Measurements from ENCODE around the gene CUTA. TPM values are rescaled to one million over a fixed set of nuclear protein-coding genes. Genes with fewer than 3 reads are reported as not detected.

The CUTA gene
- total RNA-seq = 73.2 TPM

GRCh38 chr6:33417903-33418689, at the start of gene CUTA:
Gene CUTA (minus strand): TSS chr6:33418107. CDS start chr6:33418000, 107 bp downstream.
- DNase-seq (ENCODE audit: extremely low spot score in 2 of 2) = peak; percentile 100
- H3K27me3 ChIP-seq = no peaks in the 10 kb centered on the region
- peak within 1 kb of the TSS; percentile 60 to 71 for H3K4me3 ChIP-seq
- intact Hi-C loops (cut with DNase I) = loop anchor here (5.0 kb wide), 1 partner anchor 101 kb away; the partner anchor contains the start of gene ZBTB22
- H3K36me3 ChIP-seq = peaks cover 0 to 23% of the 10 kb centered on the region in 2 donors
- TF ChIP-seq CTCF (IDR thresholded peaks at IDR 0.05) (peak; percentile 24 to 42 (median 37)), POLR2A (IDR thresholded peaks at IDR 0.05) (peak in 1 of 2 donors; percentile 91), POLR2AphosphoS5 (IDR thresholded peaks at IDR 0.05; ENCODE audit: insufficient read depth in 1 of 2, low read depth in 1 of 2) (peak; percentile 98 to 100)
- no peaks in the 10 kb centered on the region for H3K9me3 ChIP-seq
- H3K27ac ChIP-seq = peak within 1 kb of the TSS; percentile 98
- peaks cover 54% of the 10 kb centered on the region for H3K4me1 ChIP-seq

GRCh38 chr6:33467091-33467490, 49.2 kb upstream of the CUTA start:
- Histone ChIP-seq H3K9me3 (no peaks in the 10 kb centered on the region), H3K27ac (no peak overlapping the region), H3K4me3 (no peak overlapping the region), H3K36me3 (no peaks in the 10 kb centered on the region), H3K27me3 (no peaks in the 10 kb centered on the region), H3K4me1 (no peaks in the 10 kb centered on the region)
- intact Hi-C loops (cut with DNase I) = no loop called here
- no peak for DNase-seq (ENCODE audit: extremely low spot score in 2 of 2)
- TF ChIP-seq POLR2AphosphoS5 (IDR thresholded peaks at IDR 0.05; ENCODE audit: insufficient read depth in 1 of 2, low read depth in 1 of 2) (no peak), POLR2A (IDR thresholded peaks at IDR 0.05) (no peak), CTCF (IDR thresholded peaks at IDR 0.05) (no peak)

DNA sequence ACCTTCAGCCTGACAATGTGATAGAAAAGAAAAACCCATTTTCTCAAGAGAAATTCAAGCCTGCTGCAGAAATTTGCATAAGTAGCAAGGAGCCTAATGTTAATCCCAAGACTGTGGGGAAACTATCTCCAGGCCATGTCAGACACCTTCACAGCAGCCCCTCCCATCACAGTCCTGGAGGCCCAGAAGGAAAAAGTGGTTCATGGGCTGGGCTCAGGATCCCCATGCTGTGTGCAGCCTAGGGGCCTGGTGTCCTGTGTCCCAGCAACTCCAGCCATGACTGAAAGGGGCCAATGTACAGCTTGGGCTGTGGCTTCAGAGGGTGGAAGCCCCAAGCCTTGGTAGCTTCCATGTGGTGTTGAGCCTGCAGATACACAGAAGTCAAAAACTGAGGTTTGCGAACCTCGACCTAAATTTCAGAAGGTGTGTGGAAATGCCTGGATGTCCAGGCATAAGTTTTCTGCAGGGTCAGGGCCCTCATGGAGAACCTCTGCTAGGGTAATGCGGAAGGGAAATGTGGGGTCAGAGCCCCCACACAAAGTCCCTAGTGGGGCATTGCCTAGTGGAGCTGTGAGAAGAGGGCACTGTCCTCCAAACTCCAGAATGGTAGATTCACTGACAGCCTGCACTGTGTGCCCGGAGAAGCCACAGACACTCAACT, 48.3 kb upstream of the CUTA start:
- Histone ChIP-seq H3K4me3 (no peak overlapping the region), H3K4me1 (no peaks in the 10 kb centered on the region), H3K9me3 (no peaks in the 10 kb centered on the region), H3K27ac (no peak overlapping the region), H3K36me3 (no peaks in the 10 kb centered on the region), H3K27me3 (no peaks in the 10 kb centered on the region)
- DNase-seq (ENCODE audit: extremely low spot score in 2 of 2) = no peak
- TF ChIP-seq POLR2AphosphoS5 (IDR thresholded peaks at IDR 0.05; ENCODE audit: insufficient read depth in 1 of 2, low read depth in 1 of 2) (no peak), CTCF (IDR thresholded peaks at IDR 0.05) (no peak), POLR2A (IDR thresholded peaks at IDR 0.05) (no peak)
- intact Hi-C loops (cut with DNase I) = no loop called here

DNA sequence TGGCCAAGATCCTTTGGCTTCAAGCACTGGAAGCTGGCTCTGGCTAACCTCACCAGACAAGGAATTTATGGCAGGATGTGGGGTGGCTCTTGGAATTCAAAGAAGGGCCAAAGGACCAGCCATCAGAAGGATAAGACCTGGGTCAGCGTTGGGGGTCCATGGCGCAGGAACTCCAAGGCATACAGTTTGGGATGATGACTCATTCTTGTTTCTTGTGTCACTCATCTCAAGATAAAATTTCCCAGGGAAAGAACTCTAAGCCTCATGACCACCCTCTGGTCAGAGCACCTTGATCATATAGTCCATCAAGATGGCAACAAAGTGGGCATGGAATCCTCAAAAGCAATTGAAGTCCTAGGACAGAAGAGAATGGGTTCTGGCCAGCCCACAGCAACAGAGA, 41.3 kb upstream of the CUTA start:
- TF ChIP-seq CTCF (IDR thresholded peaks at IDR 0.05) (no peak), POLR2A (IDR thresholded peaks at IDR 0.05) (no peak), POLR2AphosphoS5 (IDR thresholded peaks at IDR 0.05; ENCODE audit: insufficient read depth in 1 of 2, low read depth in 1 of 2) (no peak)
- Histone ChIP-seq H3K4me3 (no peak overlapping the region), H3K27ac (no peak overlapping the region), H3K9me3 (no peaks in the 10 kb centered on the region), H3K27me3 (no peaks in the 10 kb centered on the region), H3K36me3 (peaks cover 0 to 11% of the 10 kb centered on the region in 2 donors), H3K4me1 (peaks cover 17% of the 10 kb centered on the region)
- intact Hi-C loops (cut with DNase I) = no loop called here
- DNase-seq (ENCODE audit: extremely low spot score in 2 of 2) = no peak
